Large intestine (tissue), 3 donors: Measurements from ENCODE around the gene CD38. TPM values are rescaled to one million over a fixed set of nuclear protein-coding genes. Genes with fewer than 3 reads are reported as not detected.
"Not testable (repeated sequence)": the region's sequence is repeated elsewhere in the genome, so short reads cannot be mapped to it uniquely, and the experiment has no call there.

Experiments used
- DNase-seq, 2 donors: peaks; one replicate each; pipeline versions ENCODE4 v3.0.0 to v3.0.0-alpha.2; 2013
- H3K27ac ChIP-seq: one replicate; pipeline ENCODE4 v1.5.1; 2013; ENCODE audit warnings: low read length
- H3K27me3 ChIP-seq: 2 replicates; pipeline ENCODE4 v1.6.1; 2013; ENCODE audit warnings: low read length; ENCODE audit not compliant: control insufficient read depth, insufficient read depth
- H3K36me3 ChIP-seq: 2 replicates; pipeline ENCODE4 v1.6.1; 2013; ENCODE audit warnings: low read length; ENCODE audit not compliant: control insufficient read depth, insufficient read depth
- H3K4me1 ChIP-seq: one replicate; pipeline ENCODE4 v1.6.1; 2013; ENCODE audit warnings: low read length; ENCODE audit not compliant: control insufficient read depth, insufficient read depth
- H3K4me3 ChIP-seq: one replicate; pipeline ENCODE4 v1.5.1; 2013; ENCODE audit warnings: low read length
- H3K9me3 ChIP-seq: one replicate; pipeline ENCODE4 v1.6.1; 2013; ENCODE audit warnings: mild to moderate bottlenecking, low read depth, low read length, moderate library complexity; ENCODE audit not compliant: control insufficient read depth
- WGBS: methylation state at CpG from one replicate; pipeline ENCODE4 v1.1.5; 2013; ENCODE audit warnings: low lambda C conversion rate; ENCODE audit not compliant: insufficient coverage; 5-methylcytosine and 5-hydroxymethylcytosine counted together
- polyA plus RNA-seq: library from polyadenylated mRNA; unstranded; fragments of 120-200 nt; gene quantifications from one replicate; pipeline ENCODE4 v1.2.1, GENCODE V29; 2013

The CD38 gene
- polyA plus RNA-seq, 1 donor = 4.6 TPM

DNA sequence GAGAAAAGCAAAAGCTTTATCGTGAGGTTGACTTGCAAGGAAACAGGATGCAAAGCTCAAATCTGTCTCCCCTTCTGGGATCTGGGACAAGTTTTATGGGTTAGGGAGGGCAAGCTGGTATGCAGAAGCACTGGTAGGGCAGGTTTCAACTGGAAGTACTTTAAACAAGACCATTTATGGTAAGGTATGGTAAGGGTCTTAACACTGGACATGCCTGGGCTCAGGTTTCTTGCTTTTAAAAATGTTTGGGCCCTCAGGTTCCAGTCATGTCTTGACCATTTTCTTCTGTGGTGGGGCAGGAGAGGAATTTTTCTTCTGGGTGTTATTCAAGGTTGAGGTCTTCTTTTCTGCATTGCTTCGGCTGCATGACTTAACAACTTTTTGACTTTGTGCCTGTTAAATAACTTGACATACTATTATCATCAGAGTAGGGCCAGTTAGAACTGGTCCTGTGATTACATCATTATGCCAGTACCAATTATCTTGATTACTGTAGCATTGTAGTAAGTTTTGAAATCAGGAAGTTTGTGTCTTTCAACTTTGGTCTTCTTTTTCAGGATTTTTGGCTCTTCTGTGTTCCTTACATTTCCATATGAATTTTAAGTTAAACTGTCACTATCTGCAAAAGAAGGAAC is 33.7 kb downstream of the CD38 start:
- H3K9me3 ChIP-seq = no peaks in the 10 kb centered on the region
- no CpG with 5 or more reads among the region's 2 CpGs for WGBS
- no peak overlapping the region for H3K27ac ChIP-seq
- H3K4me3 ChIP-seq = no peak overlapping the region
- peaks cover 2% of the 10 kb centered on the region for H3K27me3 ChIP-seq
- DNase-seq = no peak
- no peaks in the 10 kb centered on the region for H3K36me3 ChIP-seq
- no peaks in the 10 kb centered on the region for H3K4me1 ChIP-seq

DNA sequence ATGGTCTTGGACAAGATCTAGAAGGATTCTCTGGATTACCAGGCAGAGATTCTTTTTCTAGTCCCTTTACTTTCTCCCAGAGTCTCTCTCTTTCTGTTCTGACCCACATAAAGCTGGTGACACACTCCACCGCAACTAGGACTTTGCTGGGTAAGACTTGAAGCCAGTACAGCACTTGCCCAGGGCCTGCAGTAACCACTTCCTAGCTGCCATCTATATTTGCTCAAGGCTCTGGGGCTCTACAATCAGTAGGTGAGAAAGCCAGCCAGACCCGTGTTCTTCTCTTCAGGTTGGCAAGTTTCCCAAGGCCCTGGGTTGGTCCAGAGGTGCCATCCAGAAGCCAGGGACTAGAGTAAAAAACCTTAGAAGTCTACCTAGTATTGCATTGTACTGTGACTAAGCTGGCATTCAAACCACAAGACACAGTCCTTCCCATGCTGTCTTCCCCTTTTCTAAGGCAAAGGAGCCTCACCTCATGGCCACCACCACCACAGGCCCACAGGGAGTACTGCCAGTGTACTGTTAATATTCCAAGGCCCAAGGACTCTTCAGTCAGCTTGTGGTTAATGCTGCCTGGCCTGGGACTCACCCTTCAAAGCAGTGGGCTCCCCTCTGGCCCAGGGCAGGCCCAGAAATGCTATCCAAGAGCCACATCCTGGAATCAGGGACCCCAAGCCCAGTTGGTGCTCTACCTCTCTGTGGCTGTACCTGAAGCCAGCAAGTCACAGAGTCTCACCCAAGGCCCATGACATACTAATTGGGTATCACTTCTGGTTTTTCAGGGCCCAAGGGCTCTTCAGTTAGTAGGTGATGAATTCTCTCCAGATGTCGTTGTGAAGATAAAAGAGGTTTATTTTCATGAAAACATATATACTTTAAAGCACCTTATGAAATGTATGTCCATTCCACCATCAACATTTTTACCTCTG is 54.7 kb downstream of the CD38 start:
- no peak overlapping the region for H3K27ac ChIP-seq
- WGBS = 67% methylated on average over 1 of the region's 3 CpGs

DNA sequence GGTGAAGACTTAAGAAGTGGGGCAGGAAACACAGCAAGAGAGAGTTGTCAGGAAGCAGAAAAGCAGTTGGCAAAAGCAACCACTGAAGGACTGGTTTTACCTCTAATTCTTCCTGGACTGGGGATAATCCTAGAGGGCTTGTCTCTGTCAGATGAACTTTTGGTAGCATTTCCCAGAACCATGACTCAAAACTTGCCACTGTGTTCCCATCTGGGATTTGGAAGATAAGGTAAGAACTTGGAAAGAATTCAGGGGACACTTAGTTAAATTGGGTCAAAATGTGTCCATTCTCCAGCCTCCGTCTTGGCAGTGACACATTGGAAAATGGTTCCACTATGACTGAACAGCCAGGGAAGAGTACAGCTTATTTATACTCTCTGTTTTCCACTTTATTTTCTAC is 55.7 kb downstream of the CD38 start:
- Histone ChIP-seq H3K36me3 (no peaks in the 10 kb centered on the region), H3K27ac (no peak overlapping the region), H3K9me3 (no peaks in the 10 kb centered on the region), H3K27me3 (no peaks in the 10 kb centered on the region), H3K4me3 (no peak overlapping the region), H3K4me1 (no peaks in the 10 kb centered on the region)
- DNase-seq = no peak
- WGBS = no CpG with 5 or more reads among the region's 1 CpG

More for the DNA sequence above, 54.7 kb downstream of the CD38 start:
- DNase-seq = no peak
- Histone ChIP-seq H3K27me3 (no peaks in the 10 kb centered on the region), H3K4me1 (no peaks in the 10 kb centered on the region), H3K36me3 (no peaks in the 10 kb centered on the region), H3K9me3 (no peaks in the 10 kb centered on the region), H3K4me3 (no peak overlapping the region)

DNA sequence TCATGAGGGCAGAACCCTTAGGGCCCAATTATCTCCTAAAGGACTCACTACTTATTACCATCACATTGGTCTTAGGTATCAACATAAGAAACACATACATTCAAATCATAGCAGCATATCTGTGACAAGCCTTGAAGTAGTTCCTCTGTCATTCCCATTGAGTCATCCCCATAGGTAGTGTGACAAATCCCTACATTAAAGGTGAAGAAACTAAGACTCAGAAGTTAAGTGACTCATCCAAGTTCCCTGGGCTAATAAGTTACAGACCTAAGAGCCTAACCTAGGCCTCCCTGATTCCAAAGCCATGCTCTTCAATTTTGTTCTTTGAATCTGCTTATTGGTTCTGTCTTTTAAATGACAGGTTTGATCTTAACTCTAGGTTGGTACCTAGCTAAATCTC is 58.2 kb downstream of the CD38 start:
- no peak for DNase-seq
- Histone ChIP-seq H3K4me3 (no peak overlapping the region), H3K9me3 (no peaks in the 10 kb centered on the region), H3K4me1 (no peaks in the 10 kb centered on the region), H3K27me3 (no peaks in the 10 kb centered on the region), H3K36me3 (no peaks in the 10 kb centered on the region), H3K27ac (no peak overlapping the region)

DNA sequence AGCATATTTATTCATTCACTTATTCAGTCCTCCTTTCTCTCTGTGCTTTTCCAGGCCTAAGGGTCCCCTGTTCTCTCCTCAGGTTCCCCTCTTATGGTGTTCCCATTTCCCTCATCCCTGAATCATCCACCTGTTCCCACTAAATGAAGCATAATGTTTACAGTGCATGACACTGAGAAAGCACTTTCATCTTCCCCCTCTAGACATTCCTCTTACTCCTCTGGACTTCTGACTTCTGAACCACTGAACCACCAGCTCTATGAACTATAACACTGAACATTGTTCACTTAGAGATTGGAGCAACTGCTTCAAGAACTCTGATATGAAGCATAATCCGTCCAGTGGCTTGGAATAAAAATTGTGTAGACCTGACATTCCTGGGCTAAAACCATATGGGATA is 59.5 kb downstream of the CD38 start:
- no peaks in the 10 kb centered on the region for H3K36me3 ChIP-seq
- H3K9me3 ChIP-seq = no peaks in the 10 kb centered on the region
- no peak overlapping the region for H3K4me3 ChIP-seq
- no peaks in the 10 kb centered on the region for H3K27me3 ChIP-seq
- DNase-seq = no peak
- no CpG with 5 or more reads among the region's 1 CpG for WGBS
- no peak overlapping the region for H3K27ac ChIP-seq
- H3K4me1 ChIP-seq = no peaks in the 10 kb centered on the region

DNA sequence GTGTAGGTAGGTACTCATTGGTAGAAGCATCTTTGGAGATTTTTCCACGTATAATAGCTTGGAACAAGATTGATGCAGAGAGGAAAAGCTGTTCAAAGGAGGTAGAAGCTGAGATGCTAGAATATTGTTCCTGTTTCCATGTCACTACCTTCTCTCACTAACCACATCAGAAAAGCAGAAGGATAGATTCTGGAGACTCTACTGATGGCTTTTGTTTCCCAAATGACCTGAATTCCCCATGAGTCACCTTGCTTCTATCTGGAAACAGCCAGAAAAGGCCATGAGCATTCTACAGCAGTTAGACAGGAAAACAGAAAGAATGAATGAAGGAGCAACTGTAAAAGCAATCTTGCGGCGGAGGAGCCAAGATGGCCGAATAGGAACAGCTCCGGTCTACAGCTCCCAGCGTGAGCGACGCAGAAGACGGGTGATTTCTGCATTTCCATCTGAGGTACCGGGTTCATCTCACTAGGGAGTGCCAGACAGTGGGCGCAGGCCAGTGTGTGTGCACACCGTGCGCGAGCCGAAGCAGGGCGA is 63.1 kb downstream of the CD38 start:
- not testable (repeated sequence) for H3K9me3 ChIP-seq, H3K27ac ChIP-seq, H3K36me3 ChIP-seq, H3K27me3 ChIP-seq, DNase-seq, H3K4me1 ChIP-seq, H3K4me3 ChIP-seq
- no CpG with 5 or more reads among the region's 16 CpGs for WGBS

DNA sequence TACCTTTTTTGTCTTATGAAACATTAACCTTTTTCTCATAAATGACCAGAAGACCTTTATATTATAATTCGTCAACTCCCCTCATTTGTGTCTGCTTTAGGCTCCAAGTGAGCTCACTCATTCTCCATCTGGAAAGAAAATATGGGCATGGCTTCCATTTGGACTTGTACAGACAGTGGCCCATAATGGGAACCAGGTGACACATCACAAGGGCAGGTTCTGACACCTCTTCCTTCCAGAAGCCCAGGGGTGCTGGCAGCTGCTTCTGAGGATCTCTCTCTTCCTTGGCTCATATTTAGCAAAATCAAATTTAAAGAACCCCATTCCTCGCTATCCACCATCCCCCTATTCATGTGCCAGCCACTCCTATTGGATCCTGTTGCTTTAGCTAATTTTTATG is 69.6 kb downstream of the CD38 start:
- Histone ChIP-seq H3K36me3 (no peaks in the 10 kb centered on the region), H3K9me3 (no peaks in the 10 kb centered on the region), H3K27ac (no peak overlapping the region), H3K27me3 (no peaks in the 10 kb centered on the region), H3K4me3 (no peak overlapping the region), H3K4me1 (no peaks in the 10 kb centered on the region)
- WGBS = no CpG with 5 or more reads among the region's 2 CpGs
- DNase-seq = no peak

DNA sequence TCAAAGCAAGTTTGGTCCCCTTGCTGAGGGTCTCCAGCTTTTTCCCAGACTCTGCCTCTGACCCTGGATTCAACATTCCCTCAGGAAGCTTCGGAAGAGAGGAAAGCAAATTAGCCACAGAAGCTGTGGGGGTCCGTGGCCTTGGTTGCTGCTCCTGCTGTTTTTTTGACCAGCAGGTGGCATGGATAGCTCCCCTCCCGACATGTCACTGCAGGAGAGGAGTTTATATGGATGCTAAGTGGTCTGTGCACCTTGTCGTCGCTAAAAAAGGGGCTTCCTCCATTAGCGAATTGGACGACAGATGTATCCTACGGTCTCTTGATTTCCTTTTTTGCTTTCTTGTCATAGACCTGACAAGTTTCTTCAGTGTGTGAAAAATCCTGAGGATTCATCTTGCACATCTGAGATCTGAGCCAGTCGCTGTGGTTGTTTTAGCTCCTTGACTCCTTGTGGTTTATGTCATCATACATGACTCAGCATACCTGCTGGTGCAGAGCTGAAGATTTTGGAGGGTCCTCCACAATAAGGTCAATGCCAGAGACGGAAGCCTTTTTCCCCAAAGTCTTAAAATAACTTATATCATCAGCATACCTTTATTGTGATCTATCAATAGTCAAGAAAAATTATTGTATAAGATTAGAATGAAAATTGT is 70.2 kb downstream of the CD38 start:
- WGBS = no CpG with 5 or more reads among the region's 10 CpGs
- Histone ChIP-seq H3K4me3 (no peak overlapping the region), H3K36me3 (no peaks in the 10 kb centered on the region), H3K4me1 (no peaks in the 10 kb centered on the region), H3K27ac (no peak overlapping the region), H3K27me3 (no peaks in the 10 kb centered on the region), H3K9me3 (no peaks in the 10 kb centered on the region)
- no peak for DNase-seq

DNA sequence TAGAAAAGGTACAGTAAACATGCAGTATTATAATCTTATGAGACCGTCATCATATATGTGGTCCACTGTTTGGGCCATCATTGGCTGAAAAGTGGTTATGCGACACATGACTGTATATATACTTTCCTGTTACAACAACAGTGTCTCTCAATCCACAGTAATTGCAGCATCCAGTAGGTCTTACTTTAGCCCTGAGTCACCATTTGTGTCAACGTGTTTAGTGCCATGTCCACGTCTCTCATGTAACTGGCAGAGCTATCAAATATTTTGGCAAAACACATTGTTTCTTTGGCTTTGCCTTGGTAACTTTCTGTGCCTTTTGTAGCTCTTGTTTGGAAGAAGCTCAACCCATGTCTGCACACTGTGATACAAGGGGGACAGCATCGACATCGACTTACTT is 73.8 kb downstream of the CD38 start:
- no peak overlapping the region for H3K4me3 ChIP-seq
- H3K27ac ChIP-seq = no peak overlapping the region
- no peaks in the 10 kb centered on the region for H3K4me1 ChIP-seq
- H3K36me3 ChIP-seq = no peaks in the 10 kb centered on the region
- no peak for DNase-seq
- H3K27me3 ChIP-seq = no peaks in the 10 kb centered on the region
- no CpG with 5 or more reads among the region's 6 CpGs for WGBS
- no peaks in the 10 kb centered on the region for H3K9me3 ChIP-seq

DNA sequence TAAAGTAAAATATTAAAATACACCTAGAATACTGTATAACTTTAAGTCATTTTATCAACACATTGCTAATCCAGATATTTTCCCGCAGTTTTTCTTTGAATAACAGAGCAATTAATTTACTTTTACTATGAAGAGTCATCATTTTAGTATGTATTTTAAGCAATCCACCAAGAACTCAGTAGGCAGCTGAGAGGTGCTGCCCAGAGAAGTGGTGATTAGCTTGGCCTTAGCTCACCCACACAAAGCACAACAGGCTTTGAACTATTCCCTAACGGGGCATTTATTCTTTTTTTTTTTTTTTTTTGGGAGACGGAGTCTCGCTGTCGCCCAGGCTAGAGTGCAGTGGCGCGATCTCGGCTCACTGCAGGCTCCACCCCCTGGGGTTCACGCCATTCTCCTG is 74.4 kb downstream of the CD38 start:
- H3K27ac ChIP-seq = no peak overlapping the region
- no peaks in the 10 kb centered on the region for H3K9me3 ChIP-seq
- no peak overlapping the region for H3K4me3 ChIP-seq
- no peaks in the 10 kb centered on the region for H3K4me1 ChIP-seq
- no peaks in the 10 kb centered on the region for H3K27me3 ChIP-seq
- WGBS = 100% methylated on average over 1 of the region's 9 CpGs
- H3K36me3 ChIP-seq = no peaks in the 10 kb centered on the region
- no peak for DNase-seq
